ENCODE results near the gene NKX1-1.
"Not testable (repeated sequence)": the region's sequence is repeated elsewhere in the genome, so short reads cannot be mapped to it uniquely, and the experiment has no call there.

The NKX1-1 gene

DNA sequence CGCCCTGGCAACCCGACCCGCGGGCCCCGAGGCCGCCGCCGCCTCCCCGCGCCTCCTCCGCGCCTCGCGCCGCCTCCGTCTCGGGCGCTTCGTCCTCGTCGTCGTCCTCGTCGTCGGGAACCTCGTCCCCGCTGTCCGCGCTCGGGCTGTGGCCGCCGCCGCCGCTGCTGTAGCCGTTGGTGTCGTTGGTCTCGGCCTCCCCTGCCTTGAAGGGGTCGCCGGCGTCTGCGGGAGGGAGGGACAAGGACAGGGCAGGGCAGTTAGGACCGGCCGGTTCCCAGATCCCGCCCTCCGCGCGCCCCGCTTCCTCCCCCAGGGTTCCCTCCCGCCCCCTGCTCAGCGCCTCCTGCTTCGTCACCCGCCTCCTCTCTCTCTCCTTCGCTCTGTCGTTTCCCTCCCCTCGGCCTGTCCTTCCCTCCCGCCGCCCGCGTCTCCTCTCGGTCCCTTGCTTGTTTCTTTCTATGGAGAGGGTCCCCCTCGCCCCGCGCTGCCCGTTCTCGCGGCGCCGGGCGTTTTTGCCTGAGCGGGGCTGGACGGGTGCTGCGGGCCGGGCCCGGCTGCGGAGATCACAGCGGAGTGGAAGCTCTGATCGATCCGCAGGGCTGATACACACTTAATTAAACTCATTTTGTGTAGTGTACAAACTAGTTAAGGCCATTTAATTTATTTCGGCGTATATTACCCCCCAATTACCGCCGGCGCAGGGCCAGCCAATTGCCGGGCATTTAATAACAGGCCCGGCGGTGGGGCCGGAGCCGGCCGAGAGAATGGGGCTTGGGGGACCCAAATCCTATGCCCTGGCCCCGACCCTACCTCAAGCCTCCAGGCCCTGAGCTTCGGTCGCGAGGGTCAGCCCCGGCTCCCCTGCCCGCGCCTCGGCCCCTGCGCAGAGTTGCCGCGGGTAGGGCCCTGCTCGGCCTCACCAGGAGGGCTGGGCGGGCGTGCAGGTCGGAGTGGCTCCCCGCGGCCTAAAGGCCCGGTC lies 2.4 kb downstream of the NKX1-1 start:
- DNase-seq = no peak

- DNase-seq = no peak
Observed at GRCh38 chr4:1403177-1403583, 3.1 kb downstream of the NKX1-1 start.

- DNase-seq = no peak
Observed at GRCh38 chr4:1402516-1403091, 3.6 kb downstream of the NKX1-1 start.

GRCh38 chr4:1402021-1402515 lies 4.2 kb downstream of the NKX1-1 start:
- no peak for DNase-seq

GRCh38 chr4:1401409-1402020 lies 4.7 kb downstream of the NKX1-1 start:
- DNase-seq = no peak

GRCh38 chr4:1400831-1401408 lies 5.3 kb downstream of the NKX1-1 start:
- no peak for DNase-seq

DNA sequence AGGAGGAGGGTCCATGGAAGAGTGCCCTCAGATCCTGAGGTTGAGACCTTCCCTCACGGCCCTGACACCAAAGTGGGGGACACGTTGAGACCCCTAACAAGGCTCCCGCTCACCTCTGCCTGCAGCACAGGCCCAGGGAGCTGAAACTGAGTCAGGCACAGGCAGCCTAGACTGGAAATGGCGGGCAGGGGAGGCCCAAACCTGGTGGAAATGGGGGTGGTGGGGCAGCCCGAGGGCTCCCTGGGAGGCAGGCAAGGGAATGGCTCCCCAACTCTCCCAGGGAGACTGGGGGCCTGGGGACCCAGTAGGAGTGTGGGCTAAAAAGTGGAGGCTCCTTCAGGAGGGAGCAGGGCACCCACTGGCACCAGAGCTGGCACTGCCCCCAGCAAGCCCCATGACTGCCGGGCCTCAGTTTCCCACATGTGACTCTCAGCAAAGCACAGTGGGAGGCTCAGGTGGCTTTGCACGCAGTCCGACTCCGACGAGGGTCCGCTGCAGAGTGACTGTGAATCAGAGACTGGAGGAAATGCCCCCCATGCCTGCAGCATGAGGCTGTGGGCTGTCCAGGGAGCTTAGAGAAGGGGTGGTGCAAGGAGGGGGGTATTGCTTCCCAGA lies 5.9 kb downstream of the NKX1-1 start:
- no peak for DNase-seq

- DNase-seq = no peak
Observed at GRCh38 chr4:1399508-1400190, 6.6 kb downstream of the NKX1-1 start.

DNA sequence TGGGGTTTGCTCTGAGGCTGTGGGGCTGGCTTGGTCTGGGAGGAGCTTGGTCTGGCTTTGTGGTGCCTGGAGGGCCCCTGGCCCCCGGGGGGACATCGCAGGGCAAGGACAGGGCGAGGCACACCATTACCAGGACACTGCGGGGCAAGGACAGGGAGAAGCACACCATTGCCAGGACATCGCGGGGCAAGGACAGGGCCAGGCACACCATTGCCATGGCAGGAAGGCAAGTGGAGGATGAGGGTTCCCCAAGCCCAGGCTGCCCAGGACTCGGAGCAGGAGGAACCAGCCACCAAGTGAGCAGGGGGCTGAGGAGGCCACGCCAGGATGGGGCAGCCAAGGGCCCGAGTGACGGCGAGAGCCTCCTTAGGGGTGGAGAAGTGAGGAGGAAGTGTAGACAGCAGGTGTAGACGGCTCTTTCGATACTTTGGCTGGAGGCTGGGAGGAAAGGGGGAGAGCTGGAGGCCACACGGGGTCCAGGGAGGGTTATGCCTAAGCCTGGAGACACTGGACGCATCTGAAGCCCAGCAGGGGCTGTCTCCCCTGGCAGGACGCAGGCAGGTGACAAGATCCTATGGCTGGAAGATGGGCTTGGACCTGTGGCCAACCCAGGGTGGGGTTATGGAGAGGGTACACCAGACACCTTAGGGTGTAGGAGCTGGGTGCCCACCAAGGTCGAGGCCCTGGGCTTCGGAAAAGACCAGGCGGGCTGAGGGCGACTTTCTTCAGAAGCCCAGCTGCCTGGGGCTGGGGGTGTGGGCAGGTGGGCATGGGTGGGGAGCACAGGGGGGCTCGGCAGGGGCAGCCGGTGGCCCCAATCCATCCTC lies 7.3 kb downstream of the NKX1-1 start:
- no peak for DNase-seq

DNA sequence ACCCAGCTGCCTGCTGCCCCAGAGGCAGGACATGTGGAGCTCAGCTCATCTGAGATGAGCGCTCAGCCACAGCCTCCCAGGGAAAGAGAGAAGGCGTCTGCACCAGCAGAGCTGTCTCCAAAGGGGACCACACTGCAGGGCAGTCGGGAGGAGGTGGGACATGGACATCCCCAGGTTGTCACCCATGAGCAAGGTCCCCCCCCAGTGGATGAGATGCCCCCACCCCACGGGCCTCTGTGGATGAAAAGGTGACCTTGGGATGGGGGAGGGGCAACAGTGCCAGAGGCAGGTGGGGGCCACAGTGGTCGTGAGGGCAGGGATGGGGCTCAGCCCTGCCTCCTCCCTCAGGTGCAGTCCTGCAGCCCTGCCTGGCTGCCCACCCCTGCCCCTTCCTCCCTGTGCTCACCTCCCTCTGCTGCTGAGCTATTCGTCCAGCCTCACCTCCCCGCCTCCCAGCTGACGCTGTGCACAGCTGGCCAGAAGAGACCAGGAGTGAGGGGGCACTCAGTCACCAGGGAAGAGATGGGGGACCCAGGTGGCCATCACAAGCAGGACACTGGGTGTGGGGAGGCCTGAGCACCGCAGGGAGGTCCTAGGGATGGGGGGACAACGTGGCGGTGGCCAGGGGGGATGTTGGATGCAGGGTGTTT lies 9.3 kb downstream of the NKX1-1 start:
- DNase-seq = no peak

- DNase-seq = no peak
Observed at GRCh38 chr4:1395941-1396805, 10.1 kb downstream of the NKX1-1 start.

DNA sequence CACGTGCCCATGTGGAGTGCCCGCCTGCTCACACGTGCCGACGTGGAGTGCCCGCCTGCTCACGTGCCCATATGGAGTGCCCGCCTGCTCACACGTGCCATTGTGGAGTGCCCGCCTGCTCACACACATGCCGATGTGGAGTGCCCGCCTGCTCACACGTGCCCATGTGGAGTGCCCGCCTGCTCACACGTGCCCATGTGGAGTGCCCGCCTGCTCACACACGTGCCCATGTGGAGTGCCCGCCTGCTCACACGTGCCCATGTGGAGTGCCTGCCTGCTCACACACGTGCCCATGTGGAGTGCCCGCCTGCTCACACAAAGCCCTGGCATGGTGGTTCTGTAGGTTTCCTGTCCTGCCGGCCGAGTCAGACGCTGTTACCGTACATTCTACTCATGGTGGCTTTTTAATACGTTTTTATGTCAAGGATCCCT lies 10.8 kb downstream of the NKX1-1 start:
- not testable (repeated sequence) for DNase-seq

DNA sequence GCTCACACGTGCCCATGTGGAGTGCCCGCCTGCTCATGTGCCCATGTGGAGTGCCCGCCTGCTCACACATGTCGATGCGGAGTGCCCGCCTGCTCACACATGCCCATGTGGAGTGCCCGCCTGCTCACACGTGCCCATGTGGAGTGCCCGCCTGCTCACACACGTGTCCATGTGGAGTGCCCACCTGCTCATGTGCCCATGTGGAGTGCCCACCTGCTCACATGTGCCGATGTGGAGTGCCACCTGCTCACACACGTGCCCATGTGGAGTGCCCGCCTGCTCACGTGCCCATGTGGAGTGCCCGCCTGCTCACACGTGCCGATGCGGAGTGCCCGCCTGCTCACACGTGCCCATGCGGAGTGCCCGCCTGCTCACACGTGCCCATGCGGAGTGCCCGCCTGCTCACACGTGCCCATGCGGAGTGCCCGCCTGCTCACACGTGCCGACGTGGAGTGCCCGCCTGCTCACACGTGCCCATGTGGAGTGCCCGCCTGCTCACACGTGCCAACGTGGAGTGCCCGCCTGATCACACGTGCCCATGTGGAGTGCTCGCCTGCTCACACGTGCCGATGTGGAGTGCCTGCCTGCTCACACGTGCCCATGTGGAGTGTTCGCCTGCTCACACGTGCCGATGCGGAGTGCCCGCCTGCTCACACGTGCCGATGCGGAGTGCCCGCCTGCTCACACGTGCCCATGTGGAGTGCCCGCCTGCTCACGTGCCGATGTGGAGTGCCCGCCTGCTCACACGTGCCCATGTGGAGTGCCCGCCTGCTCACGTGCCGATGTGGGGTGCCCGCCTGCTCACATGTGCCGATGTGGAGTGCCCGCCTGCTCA lies 11.5 kb downstream of the NKX1-1 start:
- DNase-seq = not testable (repeated sequence)

- no peak for DNase-seq
Observed at GRCh38 chr4:1393866-1394265, 12.4 kb downstream of the NKX1-1 start.

DNA sequence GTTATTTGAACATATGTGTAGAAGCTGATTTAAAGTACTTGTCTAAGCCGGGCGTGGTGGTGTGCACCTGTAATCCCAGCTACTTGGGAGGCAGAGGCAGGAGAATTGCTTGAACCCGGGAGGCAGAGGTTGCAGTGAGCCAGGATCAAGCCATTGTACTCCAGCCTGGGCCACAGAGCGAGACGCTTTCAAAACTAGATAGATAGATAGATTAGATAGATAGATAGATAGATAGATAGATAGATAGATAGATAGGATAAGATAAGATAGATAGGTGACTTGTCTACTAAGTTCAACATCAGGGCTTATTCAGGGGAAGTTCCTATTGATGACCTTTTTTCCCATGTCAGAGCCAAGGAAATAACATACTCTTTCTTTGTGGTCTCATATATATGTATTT lies 12.9 kb downstream of the NKX1-1 start:
- DNase-seq = not testable (repeated sequence)

GRCh38 chr4:1385373-1386340 lies 20.6 kb downstream of the NKX1-1 start:
- no peak for DNase-seq

DNA sequence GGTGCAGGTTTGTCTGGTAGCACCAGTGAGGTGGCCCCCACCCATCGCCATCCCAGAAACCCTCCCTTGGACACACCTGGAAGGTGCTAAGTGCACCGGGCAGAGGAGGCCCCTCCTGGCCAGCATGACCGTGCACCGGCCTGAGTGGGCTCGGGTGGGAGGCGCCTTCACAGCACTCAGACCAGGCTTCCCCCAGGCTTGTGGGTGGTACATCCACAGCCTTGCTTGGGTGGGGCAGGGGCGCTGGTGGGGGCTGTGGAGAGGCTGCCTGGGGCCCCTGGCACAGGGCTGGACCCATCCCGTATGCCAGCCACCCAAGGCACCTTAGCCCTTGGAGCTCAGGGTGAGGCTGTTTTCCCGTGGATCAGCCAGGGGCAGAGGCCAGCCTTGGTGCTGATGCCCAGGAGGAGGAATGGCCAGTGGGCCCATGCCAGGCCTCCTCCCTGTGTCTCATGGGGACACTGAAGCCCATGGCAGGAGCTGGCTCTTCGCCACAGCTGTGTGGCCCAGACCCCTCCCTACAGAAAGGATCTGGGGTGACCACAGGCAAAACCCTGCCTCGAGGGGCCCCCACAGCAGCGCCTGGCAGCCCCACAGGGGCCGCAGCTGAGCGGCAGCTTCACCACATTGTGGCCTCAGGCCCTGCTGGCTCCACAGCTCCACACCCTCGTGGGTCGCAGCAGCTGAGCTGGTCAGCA lies 21.4 kb downstream of the NKX1-1 start:
- no peak for DNase-seq

All from fibroblast of upper back skin (primary cell).